Spleen (tissue), 11 donors: Measurements from ENCODE around the gene HID1. TPM values are rescaled to one million over a fixed set of nuclear protein-coding genes. Genes with fewer than 3 reads are reported as not detected.

Experiments
- DNase-seq: peaks from one replicate; pipeline ENCODE4 v3.0.0-alpha.2; 2020
- H3K27ac ChIP-seq, 8 donors: fragments of 200-600 bp; sonication (generic) in 7 of 8; 1 replicate in 4 of 8; 2 replicates in 4 of 8; pipeline versions ENCODE4 v1.5.0 to v1.8.0; 2016 to 2021; ENCODE audit warnings: inconsistent platforms in 4 of 8, mild to moderate bottlenecking in 4 of 8, moderate library complexity in 1 of 8
- H3K27me3 ChIP-seq, 7 donors: fragments of 200-600 bp; sonication (generic) in 6 of 7; replicated peaks in 1 of 7; 1 replicate in 4 of 7; 2 replicates in 3 of 7; pipeline versions ENCODE4 v1.5.0 to v1.8.0; 2016 to 2021; ENCODE audit warnings: inconsistent platforms in 3 of 7, mild to moderate bottlenecking in 1 of 7
- H3K36me3 ChIP-seq, 6 donors: fragments of 200-600 bp; sonication (generic) in 5 of 6; 1 replicate in 4 of 6; 2 replicates in 2 of 6; pipeline versions ENCODE4 v1.5.0 to v1.8.0; 2016 to 2021; ENCODE audit warnings: inconsistent platforms in 2 of 6
- H3K4me1 ChIP-seq, 6 donors: fragments of 200-600 bp; sonication (generic) in 5 of 6; 1 replicate in 3 of 6; 2 replicates in 3 of 6; pipeline versions ENCODE4 v1.5.0 to v1.8.0; 2016 to 2021; ENCODE audit warnings: inconsistent platforms in 3 of 6
- H3K4me3 ChIP-seq, 8 donors: fragments of 200-600 bp; sonication (generic) in 7 of 8; 1 replicate in 4 of 8; 2 replicates in 4 of 8; pipeline versions ENCODE4 v1.5.0 to v1.8.0; 2016 to 2021; ENCODE audit warnings: inconsistent platforms in 4 of 8, mild to moderate bottlenecking in 4 of 8, moderate library complexity in 2 of 8
- H3K9me3 ChIP-seq, 8 donors: fragments of 200-600 bp; sonication (generic) in 7 of 8; 1 replicate in 4 of 8; 2 replicates in 4 of 8; pipeline versions ENCODE4 v1.5.0 to v1.8.0; 2016 to 2021; ENCODE audit warnings: inconsistent platforms in 4 of 8
- POLR2A ChIP-seq, 3 donors: fragments of 450-650 bp; IDR thresholded peaks; one replicate each; pipeline ENCODE4 v1.5.1; 2017; ENCODE audit warnings: antibody characterized with exemption in 3 of 3, mild to moderate bottlenecking in 1 of 3
- POLR2AphosphoS5 ChIP-seq, 3 donors: sonication (generic); formaldehyde crosslinking; IDR thresholded peaks; one replicate each; pipeline ENCODE4 v1.5.1; 2017; ENCODE audit warnings: antibody characterized with exemption in 3 of 3
- WGBS, 5 donors: extraction: QIAGEN DNeasy Blood & Tissue Kit in 3 of 5; methylation state at CpG; one replicate each; pipeline versions ENCODE4 v1.1.5 to v1.1.7; 2013 to 2018; 5-methylcytosine and 5-hydroxymethylcytosine counted together
- intact Hi-C: fragments of 100-400 bp; cut with DNase I; formaldehyde crosslinking; loops from one replicate; pipeline ENCODE4 v1.15.0; 2023; ENCODE audit warnings: low total_unique reads
- polyA plus RNA-seq, 3 donors: library from polyadenylated mRNA; stranded (reverse); fragments of 200-250 nt; gene quantifications; one replicate each; pipeline ENCODE4 v1.2.1, GENCODE V29; 2013
- total RNA-seq, 7 donors: library from RNA; depleted of rRNA in 3 of 7; stranded (reverse); fragments of >200 nt in 3 of 7; fragmentation: NEBNext Ultra II Directional in 4 of 7; extraction: Animal tissue kit (Norgen Biotek cat#: 25700) in 4 of 7; gene quantifications; one replicate each; pipeline versions ENCODE4 v1.1.0 to v1.2.1, GENCODE V29; 2016 to 2021
- TF ChIP-seq, protein P1 (sequence below), 11 experiments: fragments of 200-600 bp in 7 of 11; fragments of 450-650 bp in 4 of 11; sonication (generic) in 4 of 11; IDR thresholded peaks in 8 of 11; conservative IDR thresholded peaks in 3 of 11; 1 replicate in 7 of 11; 2 replicates in 4 of 11; pipeline versions ENCODE4 v1.4.0 to v1.8.0; 2016 to 2021; ENCODE audit warnings: antibody characterized with exemption in 11 of 11, inconsistent platforms in 4 of 11, mild to moderate bottlenecking in 1 of 11
- donor health status: healthy with polysubstance abuse.
- donor health status: DM: no; HTN: no; CAD: no; lungs with moderate emphysema.
- donor health status: DM: no; HTN: no; CAD: no.
- donor health status: Bipolar disorder and iron deficiency.
- donor health status: healthy.
- donor health status: DM: no; HTN: no; CAD: no.
- donor health status: DM: yes; HTN: yes; CAD: no.

Gene HID1
- total and polyA plus RNA-seq, 10 donors = 5.2 to 39.4 (median 24.8) TPM

DNA sequence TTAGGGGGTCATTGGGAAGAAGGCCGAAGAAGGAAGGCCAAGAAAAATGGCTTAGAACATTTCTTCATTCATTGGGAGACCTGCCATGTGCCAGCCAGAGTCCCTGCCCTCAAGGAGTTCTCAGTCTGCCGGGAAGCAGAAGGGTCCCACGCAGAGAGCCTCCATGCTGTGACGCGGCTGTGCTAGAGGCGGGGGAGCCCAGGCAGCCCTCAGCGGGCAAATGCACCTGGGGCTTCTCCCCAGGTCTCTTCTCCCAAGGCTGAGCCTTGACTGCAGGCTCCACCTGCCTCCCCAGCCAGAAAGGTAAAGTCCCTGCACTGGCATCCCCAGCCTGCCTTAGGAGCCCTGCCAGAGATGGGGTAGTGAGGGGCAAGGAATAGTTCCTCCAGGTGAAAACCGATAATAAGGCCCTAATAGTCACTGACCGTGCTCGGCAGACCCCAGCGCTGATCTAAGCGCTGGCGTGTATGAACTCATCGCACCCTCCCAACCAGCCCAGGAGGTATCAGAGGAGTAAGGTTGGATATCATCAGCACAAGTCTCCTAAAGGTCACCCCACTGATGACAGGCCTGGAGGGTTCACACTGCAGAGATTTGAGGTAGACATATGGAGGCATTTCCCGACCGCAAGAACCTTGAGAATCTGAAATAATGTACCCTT, 8.9 kb upstream of the HID1 start:
- H3K27ac ChIP-seq = peak overlapping the region; percentile 54 to 87 (median 80)

DNA sequence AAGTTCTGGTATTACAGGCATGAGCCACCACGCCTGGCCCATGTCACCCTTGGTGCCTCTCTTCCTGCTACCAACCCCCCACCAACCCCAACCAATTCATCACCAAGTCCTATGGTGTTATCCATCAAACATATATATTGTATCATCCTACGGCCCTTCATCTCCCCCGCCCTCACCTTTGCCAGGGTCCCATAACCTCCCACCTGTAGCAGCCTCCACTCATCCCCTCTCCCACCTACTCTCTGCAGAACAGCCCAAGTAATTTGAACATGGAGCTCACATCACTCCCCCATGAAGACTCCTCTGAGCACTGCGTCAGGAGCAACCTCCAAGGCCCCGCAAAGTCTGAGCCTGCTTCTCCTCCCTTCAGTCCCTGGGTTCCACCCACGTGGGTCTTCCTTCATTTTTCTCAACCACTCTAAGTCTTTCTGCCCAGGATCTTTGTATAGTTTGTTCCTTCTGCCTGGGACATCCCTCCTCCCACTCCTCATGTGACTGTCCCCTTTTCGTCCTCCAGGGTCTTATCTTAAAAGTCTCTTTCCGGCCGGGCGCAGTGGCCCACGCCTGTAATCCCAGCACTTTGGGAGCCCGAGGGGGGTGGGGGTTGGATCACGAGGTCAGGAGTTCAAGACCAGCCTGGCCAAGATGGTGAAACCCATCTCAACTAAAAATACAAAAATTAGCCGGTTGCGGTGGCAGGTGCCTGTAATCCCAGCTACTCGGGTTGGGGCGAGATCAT, 7.0 kb upstream of the HID1 start:
- Histone ChIP-seq H3K9me3 (no peaks in the 10 kb centered on the region), H3K36me3 (no peaks in the 10 kb centered on the region), H3K4me3 (no peak overlapping the region), H3K27me3 (peaks cover 0 to 45% (median 0%) of the 10 kb centered on the region in 7 donors), H3K27ac (no peak overlapping the region), H3K4me1 (peaks cover 0 to 28% (median 16%) of the 10 kb centered on the region in 6 donors)
- TF ChIP-seq POLR2A (IDR thresholded peaks at IDR 0.05) (no peak), POLR2AphosphoS5 (IDR thresholded peaks at IDR 0.05) (no peak)
- TF ChIP-seq, protein P1, sequence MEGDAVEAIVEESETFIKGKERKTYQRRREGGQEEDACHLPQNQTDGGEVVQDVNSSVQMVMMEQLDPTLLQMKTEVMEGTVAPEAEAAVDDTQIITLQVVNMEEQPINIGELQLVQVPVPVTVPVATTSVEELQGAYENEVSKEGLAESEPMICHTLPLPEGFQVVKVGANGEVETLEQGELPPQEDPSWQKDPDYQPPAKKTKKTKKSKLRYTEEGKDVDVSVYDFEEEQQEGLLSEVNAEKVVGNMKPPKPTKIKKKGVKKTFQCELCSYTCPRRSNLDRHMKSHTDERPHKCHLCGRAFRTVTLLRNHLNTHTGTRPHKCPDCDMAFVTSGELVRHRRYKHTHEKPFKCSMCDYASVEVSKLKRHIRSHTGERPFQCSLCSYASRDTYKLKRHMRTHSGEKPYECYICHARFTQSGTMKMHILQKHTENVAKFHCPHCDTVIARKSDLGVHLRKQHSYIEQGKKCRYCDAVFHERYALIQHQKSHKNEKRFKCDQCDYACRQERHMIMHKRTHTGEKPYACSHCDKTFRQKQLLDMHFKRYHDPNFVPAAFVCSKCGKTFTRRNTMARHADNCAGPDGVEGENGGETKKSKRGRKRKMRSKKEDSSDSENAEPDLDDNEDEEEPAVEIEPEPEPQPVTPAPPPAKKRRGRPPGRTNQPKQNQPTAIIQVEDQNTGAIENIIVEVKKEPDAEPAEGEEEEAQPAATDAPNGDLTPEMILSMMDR (IDR thresholded peaks at IDR 0.05 in 8 of 11, conservative IDR thresholded peaks at IDR 0.05 in 3 of 11) = no peak
- DNase-seq = no peak
- WGBS, 5 donors = 77 to 84% (median 79%) methylated on average over 17 of the region's 17 CpGs
- intact Hi-C loops = no loop called here

More for the DNA sequence above, 8.9 kb upstream of the HID1 start:
- Histone ChIP-seq H3K4me1 (peaks cover 0 to 33% (median 16%) of the 10 kb centered on the region in 6 donors), H3K9me3 (no peaks in the 10 kb centered on the region), H3K36me3 (no peaks in the 10 kb centered on the region), H3K4me3 (peak overlapping the region; percentile 27 to 75 (median 49)), H3K27me3 (peaks cover 0 to 34% (median 0%) of the 10 kb centered on the region in 7 donors)
- DNase-seq = no peak
- TF ChIP-seq POLR2AphosphoS5 (IDR thresholded peaks at IDR 0.05) (no peak), POLR2A (IDR thresholded peaks at IDR 0.05) (no peak)
- TF ChIP-seq, protein P1 (IDR thresholded peaks at IDR 0.05 in 8 of 11, conservative IDR thresholded peaks at IDR 0.05 in 3 of 11) = no peak
- intact Hi-C loops = no loop called here
- WGBS, 5 donors = 50 to 64% (median 54%) methylated on average over 16 of the region's 16 CpGs

DNA sequence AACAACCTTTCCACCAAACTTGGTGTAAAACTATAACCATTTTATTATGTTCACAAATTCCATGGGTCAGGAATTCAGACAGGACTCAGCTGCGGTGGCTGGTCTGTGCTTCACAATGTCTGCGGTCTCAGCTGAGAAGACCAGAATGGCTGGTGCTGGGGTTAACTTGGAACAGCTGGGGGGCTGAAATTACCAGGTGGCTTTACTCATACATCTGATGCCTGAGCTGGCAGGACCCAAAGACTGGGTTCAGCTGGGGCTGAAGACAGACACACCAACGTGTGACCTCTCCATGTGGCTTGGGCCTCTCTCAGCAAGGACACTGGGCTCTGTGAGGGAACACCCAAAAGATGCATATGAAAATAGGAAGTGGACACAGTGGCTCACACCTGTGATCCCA, 5.7 kb upstream of the HID1 start:
- DNase-seq = no peak
- intact Hi-C loops = no loop called here
- H3K27ac ChIP-seq = no peak overlapping the region
- H3K36me3 ChIP-seq = no peaks in the 10 kb centered on the region
- H3K27me3 ChIP-seq = peaks cover 0 to 58% (median under 1%) of the 10 kb centered on the region in 7 donors
- H3K4me1 ChIP-seq = peaks cover 0 to 26% (median 17%) of the 10 kb centered on the region in 6 donors
- TF ChIP-seq POLR2AphosphoS5 (IDR thresholded peaks at IDR 0.05) (no peak), POLR2A (IDR thresholded peaks at IDR 0.05) (no peak)
- TF ChIP-seq, protein P1 (IDR thresholded peaks at IDR 0.05 in 8 of 11, conservative IDR thresholded peaks at IDR 0.05 in 3 of 11) = no peak
- no peak overlapping the region for H3K4me3 ChIP-seq
- no peaks in the 10 kb centered on the region for H3K9me3 ChIP-seq
- 70 to 84% (median 77%) methylated on average over 3 of the region's 3 CpGs for WGBS, 5 donors

DNA sequence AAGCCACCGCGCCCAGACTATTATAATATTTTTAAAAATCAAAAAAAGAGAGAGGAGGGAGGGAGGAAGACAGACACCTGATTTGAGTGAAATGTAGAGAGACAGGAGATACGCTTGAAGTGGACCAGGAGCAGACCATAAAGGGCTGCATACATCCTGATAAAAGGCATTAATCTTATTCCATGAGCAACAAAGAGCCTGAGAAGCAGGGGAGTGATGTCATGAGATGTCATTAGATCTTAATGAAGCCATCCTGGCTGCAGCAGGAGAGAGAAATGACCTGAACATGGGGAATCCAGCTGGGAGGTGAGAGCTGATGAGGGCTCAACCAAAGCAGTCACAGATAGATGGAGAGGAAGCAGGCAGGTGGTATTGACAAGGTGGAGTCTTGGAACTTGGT, 5.2 kb upstream of the HID1 start:
- no peak overlapping the region for H3K27ac ChIP-seq

More for the DNA sequence above, 5.2 kb upstream of the HID1 start:
- no peaks in the 10 kb centered on the region for H3K9me3 ChIP-seq
- TF ChIP-seq POLR2AphosphoS5 (IDR thresholded peaks at IDR 0.05) = no peak
- TF ChIP-seq, protein P1 (IDR thresholded peaks at IDR 0.05 in 8 of 11, conservative IDR thresholded peaks at IDR 0.05 in 3 of 11) = no peak
- TF ChIP-seq POLR2A (IDR thresholded peaks at IDR 0.05) = no peak
- H3K36me3 ChIP-seq = no peaks in the 10 kb centered on the region
- peaks cover 0 to 62% (median 5%) of the 10 kb centered on the region in 7 donors for H3K27me3 ChIP-seq
- H3K4me3 ChIP-seq = no peak overlapping the region
- intact Hi-C loops = no loop called here
- WGBS, 5 donors = 83 to 95% (median 89%) methylated on average over 3 of the region's 3 CpGs
- peaks cover 0 to 26% (median 22%) of the 10 kb centered on the region in 6 donors for H3K4me1 ChIP-seq
- no peak for DNase-seq
